Common myeloid progenitor, CD34-positive (primary cell): Measurements from ENCODE around the gene A1CF.

Source experiments
- CTCF ChIA-PET: fragments of 350-600 bp; sonication (Branson Sonifier 250); formaldehyde crosslinking; loops from one replicate; lab custom pipeline; 2021; ENCODE audit warnings: antibody characterized with exemption; lab: Charles Lee
- POLR2A ChIA-PET: fragments of 350-600 bp; sonication (Branson Sonifier 250); formaldehyde crosslinking; loops from one replicate; lab custom pipeline; 2021; ENCODE audit warnings: antibody characterized with exemption; lab: Charles Lee
- DNase-seq, 3 donors: peaks; one replicate each; pipeline versions ENCODE4 v3.0.0 to v3.0.0-alpha.2; 2013
- H3K27ac ChIP-seq, 2 experiments: 1 replicate in 1 of 2; 2 replicates in 1 of 2; pipeline ENCODE4 v1.7.0; 2013; ENCODE audit warnings: inconsistent platforms in 2 of 2, low read length in 2 of 2, mild to moderate bottlenecking in 2 of 2, low read depth in 1 of 2, moderate library complexity in 1 of 2; ENCODE audit not compliant: severe bottlenecking in 2 of 2, insufficient read depth in 1 of 2, poor library complexity in 1 of 2
- H3K27me3 ChIP-seq, 5 experiments: replicated peaks in 2 of 5; 1 replicate in 3 of 5; 2 replicates in 2 of 5; pipeline versions ENCODE4 v1.6.1 to v1.7.0; 2013; ENCODE audit warnings: low read length in 4 of 5, mild to moderate bottlenecking in 2 of 5, moderate library complexity in 2 of 5, inconsistent platforms in 1 of 5; ENCODE audit not compliant: insufficient read depth in 5 of 5, control insufficient read depth in 4 of 5
- H3K36me3 ChIP-seq, 4 experiments: 1 replicate in 2 of 4; 2 replicates in 2 of 4; pipeline versions ENCODE4 v1.6.1 to v1.7.0; 2013; ENCODE audit warnings: low read length in 3 of 4, control low read depth in 1 of 4, mild to moderate bottlenecking in 1 of 4; ENCODE audit not compliant: control insufficient read depth in 4 of 4, insufficient read depth in 4 of 4
- H3K4me1 ChIP-seq, 4 experiments: 1 replicate in 3 of 4; 2 replicates in 1 of 4; pipeline versions ENCODE4 v1.6.1 to v1.7.1; 2013; ENCODE audit warnings: low read length in 3 of 4, mild to moderate bottlenecking in 3 of 4, control low read depth in 1 of 4, inconsistent platforms in 1 of 4, moderate library complexity in 1 of 4; ENCODE audit not compliant: control insufficient read depth in 4 of 4, insufficient read depth in 4 of 4; ENCODE audit errors: control extremely low read depth in 1 of 4
- H3K4me3 ChIP-seq, 7 experiments: 1 replicate in 4 of 7; 2 replicates in 3 of 7; pipeline versions ENCODE4 v1.5.1 to v1.7.0; 2013; ENCODE audit warnings: mild to moderate bottlenecking in 7 of 7, low read length in 6 of 7, moderate library complexity in 6 of 7, inconsistent platforms in 2 of 7, low read depth in 2 of 7, control low read depth in 1 of 7; ENCODE audit not compliant: insufficient read depth in 4 of 7, control insufficient read depth in 1 of 7; ENCODE audit errors: extremely low read depth in 1 of 7
- H3K9me3 ChIP-seq, 5 experiments: 1 replicate in 4 of 5; 2 replicates in 1 of 5; pipeline versions ENCODE4 v1.6.1 to v1.7.1; 2013; ENCODE audit warnings: low read length in 4 of 5, mild to moderate bottlenecking in 2 of 5, inconsistent platforms in 1 of 5, low read depth in 1 of 5, moderate library complexity in 1 of 5; ENCODE audit not compliant: control insufficient read depth in 4 of 5, insufficient read depth in 2 of 5; ENCODE audit errors: control extremely low read depth in 1 of 5
- WGBS: methylation state at CpG from one replicate; pipeline ENCODE4 v1.1.5; 2013; ENCODE audit not compliant: insufficient coverage; 5-methylcytosine and 5-hydroxymethylcytosine counted together

Gene A1CF

GRCh38 chr10:50874723-50875122 lies 10.7 kb downstream of the A1CF start:
- peaks cover 0 to 3% (median 0%) of the 10 kb centered on the region in 5 experiments for H3K27me3 ChIP-seq
- WGBS, result 88% methylated on average over 3 of the region's 5 CpGs
- no peaks in the 10 kb centered on the region for H3K4me1 ChIP-seq
- H3K36me3 ChIP-seq, result no peaks in the 10 kb centered on the region
- ChIA-PET CTCF (no interaction called here), POLR2A (no interaction called here)
- no peak overlapping the region for H3K4me3 ChIP-seq
- no peak for DNase-seq
- H3K27ac ChIP-seq, result no peak overlapping the region
- no peaks in the 10 kb centered on the region for H3K9me3 ChIP-seq

- CTCF ChIA-PET, result no interaction called here
Measured at GRCh38 chr10:50866317-50866716, 19.1 kb downstream of the A1CF start.

GRCh38 chr10:50862719-50863118 lies 22.7 kb downstream of the A1CF start:
- Histone ChIP-seq H3K4me1 (no peaks in the 10 kb centered on the region), H3K27me3 (peaks cover 0 to 3% (median 2%) of the 10 kb centered on the region in 5 experiments), H3K27ac (no peak overlapping the region), H3K9me3 (no peaks in the 10 kb centered on the region), H3K36me3 (no peaks in the 10 kb centered on the region), H3K4me3 (no peak overlapping the region)
- POLR2A ChIA-PET, result no interaction called here
- no peak for DNase-seq
- CTCF ChIA-PET, result no interaction called here
- 100% methylated on average over 1 of the region's 3 CpGs for WGBS

More at GRCh38 chr10:50866317-50866716, 19.1 kb downstream of the A1CF start:
- Histone ChIP-seq H3K4me1 (no peaks in the 10 kb centered on the region), H3K4me3 (no peak overlapping the region), H3K27ac (no peak overlapping the region), H3K9me3 (no peaks in the 10 kb centered on the region), H3K27me3 (peaks cover 0 to 3% (median 2%) of the 10 kb centered on the region in 5 experiments), H3K36me3 (no peaks in the 10 kb centered on the region)
- 75% methylated on average over 2 of the region's 2 CpGs for whole genome bisulfite sequencing
- DNase-seq, result no peak
- POLR2A ChIA-PET, result no interaction called here

GRCh38 chr10:50861370-50861769 lies 24.1 kb downstream of the A1CF start:
- H3K36me3 ChIP-seq, result no peaks in the 10 kb centered on the region
- ChIA-PET POLR2A (no interaction called here), CTCF (no interaction called here)
- H3K27me3 ChIP-seq, result peaks cover 0 to 5% (median 0%) of the 10 kb centered on the region in 5 experiments
- H3K4me3 ChIP-seq, result no peak overlapping the region
- H3K9me3 ChIP-seq, result no peaks in the 10 kb centered on the region
- H3K4me1 ChIP-seq, result no peaks in the 10 kb centered on the region
- no peak overlapping the region for H3K27ac ChIP-seq
- no peak for DNase-seq

- peaks cover 0 to 3% (median 0%) of the 10 kb centered on the region in 5 experiments for H3K27me3 ChIP-seq
- ChIA-PET POLR2A (no interaction called here), CTCF (no interaction called here)
- H3K4me1 ChIP-seq, result no peaks in the 10 kb centered on the region
- no peak overlapping the region for H3K27ac ChIP-seq
- H3K9me3 ChIP-seq, result no peaks in the 10 kb centered on the region
- WGBS, result 80% methylated on average over 4 of the region's 5 CpGs
- no peak overlapping the region for H3K4me3 ChIP-seq
- H3K36me3 ChIP-seq, result no peaks in the 10 kb centered on the region
- no peak for DNase-seq
Measured at GRCh38 chr10:50857579-50857978, 27.8 kb downstream of the A1CF start.

- ChIA-PET CTCF (no interaction called here), POLR2A (no interaction called here)
- peaks cover 0 to 3% (median 0%) of the 10 kb centered on the region in 5 experiments for H3K27me3 ChIP-seq
- whole genome bisulfite sequencing, result 100% methylated on average over 1 of the region's 1 CpG
- H3K4me3 ChIP-seq, result no peak overlapping the region
- no peaks in the 10 kb centered on the region for H3K36me3 ChIP-seq
- DNase-seq, result no peak
- no peaks in the 10 kb centered on the region for H3K9me3 ChIP-seq
- H3K4me1 ChIP-seq, result no peaks in the 10 kb centered on the region
- H3K27ac ChIP-seq, result no peak overlapping the region
Measured at GRCh38 chr10:50855461-50855860, 30.0 kb downstream of the A1CF start.

GRCh38 chr10:50855015-50855414 lies 30.4 kb downstream of the A1CF start:
- H3K4me1 ChIP-seq, result no peaks in the 10 kb centered on the region
- H3K27ac ChIP-seq, result no peak overlapping the region
- no CpG with 5 or more reads among the region's 2 CpGs for WGBS
- POLR2A ChIA-PET, result no interaction called here
- H3K36me3 ChIP-seq, result no peaks in the 10 kb centered on the region
- H3K4me3 ChIP-seq, result no peak overlapping the region
- H3K9me3 ChIP-seq, result no peaks in the 10 kb centered on the region
- peaks cover 0 to 4% (median 0%) of the 10 kb centered on the region in 5 experiments for H3K27me3 ChIP-seq
- DNase-seq, result no peak
- CTCF ChIA-PET, result no interaction called here
